Measurements from ENCODE around the gene DEFB129.

- TF ChIP-seq CTCF (IDR thresholded peaks at IDR 0.05; ENCODE audit: insufficient read depth, low read length) (no peak), POLR2AphosphoS5 (IDR thresholded peaks at IDR 0.05; ENCODE audit: low read depth) (no peak), REST (IDR thresholded peaks at IDR 0.05; ENCODE audit: insufficient replicate concordance, low read depth) (no peak)
Measured at GRCh38 chr20:199996-200395, 27.1 kb upstream of the DEFB129 start.

All from HL-60 (cell line).